GM20431 (cell line): ENCODE results near the gene MEF2C.

Source experiments
- in situ Hi-C: fragments of 300-500 bp; cut with MseI, MboI; formaldehyde crosslinking; loops from one replicate; pipeline ENCODE4 v1.15.0; 2020; ENCODE audit warnings: low sequenced_read_pairs; ENCODE audit not compliant: unreplicated experiment

Gene MEF2C

GRCh38 chr5:88889189-88890069 lies 6.4 kb upstream of the MEF2C start:
- in situ Hi-C loops, result no loop called here

GRCh38 chr5:88888848-88889188 lies 5.8 kb upstream of the MEF2C start:
- in situ Hi-C loops, result no loop called here

DNA sequence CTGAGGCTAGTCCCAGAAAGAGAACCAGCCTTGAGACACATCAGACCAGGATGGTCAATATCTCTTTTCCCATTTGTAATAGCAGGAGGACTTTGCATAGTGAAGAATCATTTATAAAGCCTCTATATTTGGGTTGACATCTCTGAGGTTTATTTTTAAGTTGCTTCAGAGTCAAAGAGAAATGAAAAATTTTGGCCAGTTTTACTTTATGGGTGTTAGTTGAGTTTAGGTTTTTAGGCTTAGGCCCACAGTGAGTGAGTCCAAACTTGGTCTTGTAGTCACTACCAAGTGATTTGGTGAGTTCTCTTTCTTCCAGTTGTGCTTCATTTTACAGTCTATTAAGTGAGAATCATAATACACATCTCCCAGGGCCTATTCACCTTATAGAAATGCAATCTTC lies 5.3 kb upstream of the MEF2C start:
- in situ Hi-C loops, result no loop called here

GRCh38 chr5:88887342-88887741 lies 4.4 kb upstream of the MEF2C start:
- in situ Hi-C loops, result no loop called here

DNA sequence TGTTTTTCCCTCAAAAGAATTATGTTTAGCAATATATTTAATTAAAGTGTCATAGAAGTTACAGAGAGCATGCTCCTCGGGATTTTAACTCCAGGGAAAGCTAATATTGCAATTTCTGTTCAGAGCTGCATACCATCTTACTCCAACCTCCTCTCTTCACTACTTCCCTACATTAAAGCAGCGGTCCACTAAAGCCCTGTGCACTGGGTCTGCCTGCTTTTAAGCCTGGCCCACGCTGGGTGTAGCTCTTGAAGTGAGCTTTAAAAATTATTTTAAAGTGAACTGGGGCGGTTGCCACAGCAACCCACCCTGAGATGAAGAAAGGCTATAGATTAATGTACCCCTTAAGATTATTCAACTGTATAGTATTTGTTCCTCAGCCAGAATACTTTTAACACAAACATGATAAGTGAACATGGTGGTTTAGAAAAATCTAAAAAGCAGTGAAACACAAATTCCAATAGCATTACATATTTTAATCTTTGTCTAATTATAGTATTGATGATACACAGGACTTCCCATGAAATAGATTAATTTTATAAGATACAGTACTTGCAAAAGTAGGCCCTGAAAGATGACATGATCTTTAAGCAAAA lies 3.9 kb upstream of the MEF2C start:
- in situ Hi-C loops, result no loop called here

GRCh38 chr5:88886252-88886651 lies 3.3 kb upstream of the MEF2C start:
- in situ Hi-C loops, result no loop called here

GRCh38 chr5:88885002-88885401 lies 2.0 kb upstream of the MEF2C start:
- in situ Hi-C loops, result no loop called here

- in situ Hi-C loops, result no loop called here
Observed at GRCh38 chr5:88884608-88884877, 1.6 kb upstream of the MEF2C start.

- in situ Hi-C loops, result no loop called here
Observed at GRCh38 chr5:88883836-88884607, 1.0 kb upstream of the MEF2C start.

GRCh38 chr5:88882276-88883038 lies 527 bp downstream of the MEF2C start:
- in situ Hi-C loops, result no loop called here

- in situ Hi-C loops, result no loop called here
Observed at GRCh38 chr5:88881571-88881971, 1.4 kb downstream of the MEF2C start.

DNA sequence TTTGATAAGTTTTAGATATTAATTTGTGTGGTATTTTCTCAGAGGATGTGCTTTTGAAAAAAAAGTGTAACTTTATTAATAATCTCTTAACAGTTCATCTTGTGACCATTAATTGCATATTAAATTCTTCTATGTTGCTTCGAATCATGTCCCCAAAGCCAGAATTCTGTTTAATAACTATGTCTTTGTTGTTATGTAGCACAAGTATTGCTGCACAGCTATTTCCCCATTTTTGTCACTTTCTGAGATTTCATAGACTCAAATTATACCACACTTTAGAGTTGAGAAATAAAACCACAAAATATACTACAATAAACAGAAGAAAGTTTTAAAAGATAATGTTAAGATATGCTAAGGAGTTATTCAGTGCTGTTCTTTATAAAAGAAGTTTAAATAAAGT lies 2.8 kb downstream of the MEF2C start:
- in situ Hi-C loops, result no loop called here

GRCh38 chr5:88879724-88880123 lies 3.3 kb downstream of the MEF2C start:
- in situ Hi-C loops, result no loop called here

DNA sequence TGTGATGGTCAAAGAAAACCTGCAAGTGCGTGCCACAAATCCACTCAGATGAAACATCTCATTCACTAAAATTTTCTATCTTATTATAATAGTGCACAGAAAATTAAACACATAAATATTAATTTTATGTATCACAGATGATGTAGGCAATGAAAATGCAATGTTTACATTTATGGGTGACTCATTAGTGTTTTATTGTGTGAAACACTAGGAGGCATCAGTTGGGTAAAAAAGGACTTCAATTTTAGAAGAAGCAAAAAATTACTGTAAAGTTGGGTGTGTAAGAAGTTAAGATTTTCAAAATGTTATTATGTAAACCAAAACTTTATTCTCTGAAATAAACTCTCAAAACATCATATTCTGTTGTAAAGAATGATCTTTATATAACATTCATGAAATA lies 4.0 kb downstream of the MEF2C start:
- in situ Hi-C loops, result no loop called here

DNA sequence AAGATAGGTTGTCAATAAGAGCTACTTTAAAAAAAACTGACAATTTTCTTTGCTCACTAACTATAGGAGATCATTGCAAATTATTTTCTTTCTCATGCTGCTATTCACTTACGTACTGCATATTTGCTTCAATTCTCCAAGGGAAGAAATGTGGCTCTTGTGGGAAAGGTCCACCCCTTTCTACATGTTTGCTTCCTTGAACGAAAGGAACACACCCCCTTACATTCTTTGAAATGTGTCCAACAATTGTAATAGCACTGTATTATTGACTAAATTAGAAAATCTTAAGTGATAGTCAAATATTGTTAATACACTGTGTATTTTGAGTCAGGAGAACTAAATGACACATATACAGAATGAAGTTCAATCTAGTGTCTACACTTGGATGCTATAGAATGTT lies 5.2 kb downstream of the MEF2C start:
- in situ Hi-C loops, result no loop called here

- in situ Hi-C loops, result no loop called here
Observed at GRCh38 chr5:88876714-88877113, 6.3 kb downstream of the MEF2C start.

GRCh38 chr5:88875341-88876234 lies 7.4 kb downstream of the MEF2C start:
- in situ Hi-C loops, result no loop called here

DNA sequence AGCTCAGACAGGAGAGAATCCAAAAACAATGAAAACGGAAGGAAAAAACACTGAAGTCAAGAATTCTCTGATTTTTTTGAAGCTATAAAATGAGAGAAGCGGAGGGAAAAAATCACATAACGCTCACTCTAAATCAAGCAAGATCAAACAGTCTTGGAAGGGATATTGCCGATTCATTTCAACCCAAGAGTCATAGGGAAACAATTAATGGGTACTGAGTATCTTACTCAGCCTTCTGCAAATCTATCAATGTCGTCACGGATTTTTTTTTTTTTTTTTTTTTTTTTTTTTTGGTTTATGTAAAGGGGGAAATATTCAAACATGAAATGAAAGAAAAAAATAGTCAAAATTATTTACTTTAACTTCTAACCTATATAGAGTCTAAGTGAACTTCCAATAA lies 9.5 kb downstream of the MEF2C start:
- in situ Hi-C loops, result no loop called here

DNA sequence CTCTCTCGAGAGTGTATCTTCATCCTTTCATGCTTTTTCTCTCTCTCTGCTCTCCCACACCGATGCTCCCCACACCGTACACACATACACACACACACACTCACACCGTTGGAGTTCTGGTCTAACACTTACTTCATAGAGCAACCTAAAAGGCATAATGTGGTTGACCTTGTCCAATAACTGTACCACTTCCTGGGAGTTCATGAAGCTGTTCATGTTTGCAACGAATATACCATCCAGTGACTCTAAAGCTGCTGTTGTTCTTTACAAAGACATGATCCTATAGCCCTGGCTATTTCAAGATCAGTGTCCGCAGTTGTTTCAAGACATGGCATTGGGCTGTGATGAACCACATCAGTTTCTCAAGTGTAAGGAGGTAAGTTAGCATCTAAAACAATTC lies 10.0 kb downstream of the MEF2C start:
- in situ Hi-C loops, result no loop called here

- in situ Hi-C loops, result no loop called here
Observed at GRCh38 chr5:88870285-88870684, 12.7 kb downstream of the MEF2C start.
